SU-DHL-6 (cell line): Measurements from ENCODE around the gene FAM187B.

Experiments used
- H2AFZ ChIP-seq: fragments of 200-600 bp; sonication (generic); 2 replicates; pipeline ENCODE4 v1.6.1; 2014; ENCODE audit warnings: low read depth, mild to moderate bottlenecking, moderate library complexity, mixed read lengths, antibody characterized with exemption, low read length; ENCODE audit not compliant: severe bottlenecking
- H3F3A ChIP-seq: fragments of 200-600 bp; shearing (Covaris generic); 2 replicates; pipeline ENCODE4 v1.6.0; 2016; ENCODE audit warnings: antibody characterized with exemption, mild to moderate bottlenecking; ENCODE audit not compliant: insufficient read depth
- H3K27ac ChIP-seq: fragments of 200-600 bp; sonication (generic); 2 replicates; pipeline ENCODE4 v1.5.1; 2016; ENCODE audit warnings: low read depth, mild to moderate bottlenecking, low read length, moderate library complexity, mixed read lengths
- H3K27me3 ChIP-seq: fragments of 200-600 bp; sonication (generic), shearing (Covaris generic); 2 replicates; pipeline ENCODE4 v1.6.0; 2014; ENCODE audit warnings: mild to moderate bottlenecking, low read length
- H3K36me3 ChIP-seq: fragments of 200-600 bp; sonication (generic); 2 replicates; pipeline ENCODE4 v1.6.1; 2014; ENCODE audit warnings: mild to moderate bottlenecking, low read length, mixed read lengths
- H3K4me2 ChIP-seq: fragments of 300-600, 200-600 bp; shearing (Covaris generic), sonication (generic); 2 replicates; pipeline ENCODE4 v1.6.0; 2014; ENCODE audit warnings: low read length, low read depth, mild to moderate bottlenecking; ENCODE audit not compliant: poor library complexity, severe bottlenecking
- H3K4me3 ChIP-seq: fragments of 200-600 bp; sonication (generic); 2 replicates; pipeline ENCODE4 v1.5.1; 2014; ENCODE audit warnings: antibody characterized with exemption, low read length, mild to moderate bottlenecking, mixed read lengths; ENCODE audit not compliant: insufficient read depth, poor library complexity, severe bottlenecking
- H3K79me2 ChIP-seq: fragments of 200-600 bp; sonication (generic); 2 replicates; pipeline ENCODE4 v1.6.1; 2014; ENCODE audit warnings: mild to moderate bottlenecking, low read length, moderate library complexity; ENCODE audit not compliant: insufficient read depth
- H3K9ac ChIP-seq: fragments of 200-600 bp; sonication (generic); 2 replicates; pipeline ENCODE4 v1.7.0; 2014; ENCODE audit warnings: mild to moderate bottlenecking, low read length
- H3K9me2 ChIP-seq: fragments of 200-600 bp; sonication (generic); replicated peaks from 2 replicates; pipeline ENCODE4 v1.6.1; 2014; ENCODE audit warnings: low read length; ENCODE audit not compliant: insufficient read depth
- H3K9me3 ChIP-seq: fragments of 200-600 bp; sonication (generic); 2 replicates; pipeline ENCODE4 v1.6.1; 2014; ENCODE audit warnings: low read length, mixed read lengths; ENCODE audit not compliant: insufficient read depth
- H4K20me1 ChIP-seq: fragments of 200-600 bp; sonication (generic); 2 replicates; pipeline ENCODE4 v1.6.1; 2014; ENCODE audit warnings: low read depth, mild to moderate bottlenecking, antibody characterized with exemption, low read length, moderate library complexity, mixed read lengths
- EZH2phosphoT487 ChIP-seq: fragments of 200-600 bp; sonication (generic), shearing (Covaris generic); conservative IDR thresholded peaks from 2 replicates; pipeline ENCODE4 v1.6.1; 2018; ENCODE audit warnings: mild to moderate bottlenecking, antibody characterized with exemption, low read length, moderate library complexity, mixed read lengths
- TF ChIP-seq, protein P1 (sequence below): fragments of 200-600 bp; sonication (generic); IDR thresholded peaks from one replicate; pipeline ENCODE4 v1.5.1; 2017; ENCODE audit warnings: antibody characterized with exemption, mild to moderate bottlenecking, low read length, moderate library complexity; ENCODE audit not compliant: insufficient read depth, poor library complexity, severe bottlenecking

FAM187B gene

GRCh38 chr19:35208121-35208520 lies 20.4 kb downstream of the FAM187B start:
- H3K27me3 ChIP-seq, result no peaks in the 10 kb centered on the region
- no peaks in the 10 kb centered on the region for H3K36me3 ChIP-seq
- peaks cover 55% of the 10 kb centered on the region for H3F3A ChIP-seq
- H3K4me3 ChIP-seq, result no peak overlapping the region
- H2AFZ ChIP-seq, result no peak overlapping the region
- H3K27ac ChIP-seq, result peak overlapping the region; percentile 91
- peak overlapping the region; percentile 35 for H3K4me2 ChIP-seq
- H3K9me3 ChIP-seq, result no peaks in the 10 kb centered on the region
- H3K9ac ChIP-seq, result no peak overlapping the region
- no peaks in the 10 kb centered on the region for H3K79me2 ChIP-seq
- no peaks in the 10 kb centered on the region for H3K9me2 ChIP-seq
- TF ChIP-seq EZH2phosphoT487, result no peak
- TF ChIP-seq, protein P1, sequence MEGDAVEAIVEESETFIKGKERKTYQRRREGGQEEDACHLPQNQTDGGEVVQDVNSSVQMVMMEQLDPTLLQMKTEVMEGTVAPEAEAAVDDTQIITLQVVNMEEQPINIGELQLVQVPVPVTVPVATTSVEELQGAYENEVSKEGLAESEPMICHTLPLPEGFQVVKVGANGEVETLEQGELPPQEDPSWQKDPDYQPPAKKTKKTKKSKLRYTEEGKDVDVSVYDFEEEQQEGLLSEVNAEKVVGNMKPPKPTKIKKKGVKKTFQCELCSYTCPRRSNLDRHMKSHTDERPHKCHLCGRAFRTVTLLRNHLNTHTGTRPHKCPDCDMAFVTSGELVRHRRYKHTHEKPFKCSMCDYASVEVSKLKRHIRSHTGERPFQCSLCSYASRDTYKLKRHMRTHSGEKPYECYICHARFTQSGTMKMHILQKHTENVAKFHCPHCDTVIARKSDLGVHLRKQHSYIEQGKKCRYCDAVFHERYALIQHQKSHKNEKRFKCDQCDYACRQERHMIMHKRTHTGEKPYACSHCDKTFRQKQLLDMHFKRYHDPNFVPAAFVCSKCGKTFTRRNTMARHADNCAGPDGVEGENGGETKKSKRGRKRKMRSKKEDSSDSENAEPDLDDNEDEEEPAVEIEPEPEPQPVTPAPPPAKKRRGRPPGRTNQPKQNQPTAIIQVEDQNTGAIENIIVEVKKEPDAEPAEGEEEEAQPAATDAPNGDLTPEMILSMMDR, result no peak
- H4K20me1 ChIP-seq, result no peaks in the 10 kb centered on the region

GRCh38 chr19:35207391-35207871 lies 21.1 kb downstream of the FAM187B start:
- no peak overlapping the region for H3K4me3 ChIP-seq
- no peaks in the 10 kb centered on the region for H3K27me3 ChIP-seq
- peaks cover 54% of the 10 kb centered on the region for H3F3A ChIP-seq
- peak overlapping the region; percentile 35 for H3K4me2 ChIP-seq
- no peak for TF ChIP-seq EZH2phosphoT487
- TF ChIP-seq, protein P1, result no peak
- H3K9me3 ChIP-seq, result no peaks in the 10 kb centered on the region
- no peaks in the 10 kb centered on the region for H3K9me2 ChIP-seq
- peak overlapping the region; percentile 91 for H3K27ac ChIP-seq
- H3K9ac ChIP-seq, result no peak overlapping the region; the same call in 1 of the 2 replicates
- H2AFZ ChIP-seq, result peak overlapping the region; percentile 3
- H3K36me3 ChIP-seq, result no peaks in the 10 kb centered on the region
- no peaks in the 10 kb centered on the region for H3K79me2 ChIP-seq
- H4K20me1 ChIP-seq, result no peaks in the 10 kb centered on the region

DNA sequence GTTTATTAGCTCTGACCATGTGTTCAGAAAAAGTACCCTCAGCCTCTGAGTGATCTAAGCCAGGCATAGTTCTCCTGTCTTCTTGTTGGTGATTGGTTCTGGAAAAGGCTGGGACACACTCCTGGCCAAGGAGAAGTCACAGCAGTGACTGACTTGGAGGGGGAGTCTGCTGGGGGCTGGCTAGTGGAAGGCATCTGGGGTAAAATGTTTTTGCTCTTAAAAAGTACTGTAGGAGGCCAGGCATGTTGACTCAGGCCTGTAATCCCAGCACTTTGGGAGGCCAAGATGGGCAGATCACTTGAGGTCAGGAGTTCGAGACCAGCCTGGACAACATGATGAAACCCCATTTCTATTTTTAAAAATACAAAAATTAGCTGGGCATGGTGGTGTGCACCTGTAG lies 21.7 kb downstream of the FAM187B start:
- H3K9me3 ChIP-seq, result no peaks in the 10 kb centered on the region
- no peaks in the 10 kb centered on the region for H4K20me1 ChIP-seq
- H3F3A ChIP-seq, result peaks cover 48% of the 10 kb centered on the region
- no peaks in the 10 kb centered on the region for H3K9me2 ChIP-seq
- peak overlapping the region; percentile 32 for H3K4me3 ChIP-seq
- no peaks in the 10 kb centered on the region for H3K36me3 ChIP-seq
- TF ChIP-seq, protein P1, result no peak
- no peak for TF ChIP-seq EZH2phosphoT487
- no peaks in the 10 kb centered on the region for H3K79me2 ChIP-seq
- no peak overlapping the region for H2AFZ ChIP-seq
- no peaks in the 10 kb centered on the region for H3K27me3 ChIP-seq
- H3K27ac ChIP-seq, result peak overlapping the region; percentile 91
- peak overlapping the region; percentile 76 for H3K4me2 ChIP-seq
- H3K9ac ChIP-seq, result peak overlapping the region; percentile 47
